Sciatic nerve (tissue), 2 donors: ENCODE data around the gene WASF3. TPM values are rescaled to one million over a fixed set of nuclear protein-coding genes. Genes with fewer than 3 reads are reported as not detected.
A peak's percentile ranks its signal among the peaks of the same experiment; 100 is the strongest.

Experiments
- ATAC-seq: fragments of 200-7000 bp; cut with Tn5 transposase; one replicate; pipeline ENCODE4 v1.9.1; 2020; ENCODE audit warnings: mild to moderate bottlenecking, moderate library complexity
- DNase-seq: peaks from one replicate; pipeline ENCODE4 v3.0.0-alpha.2; 2020; ENCODE audit warnings: low spot score
- intact Hi-C: fragments of 100-400 bp; cut with DNase I; formaldehyde crosslinking; loops from one replicate; pipeline ENCODE4 v1.14.2; 2022
- total RNA-seq: library from RNA; stranded (reverse); fragmentation: NEBNext Ultra II Directional; extraction: Animal tissue kit (Norgen Biotek cat#: 25700); gene quantifications from one replicate; pipeline ENCODE4 v1.2.1, GENCODE V29; 2021
- donor health status: DM: no; HTN: no; CAD: no.
- donor health status: DM: no; HTN: no; CAD: no.

The WASF3 gene
- total RNA-seq, 1 donor from 2014 or later, result 33.3 TPM

DNA sequence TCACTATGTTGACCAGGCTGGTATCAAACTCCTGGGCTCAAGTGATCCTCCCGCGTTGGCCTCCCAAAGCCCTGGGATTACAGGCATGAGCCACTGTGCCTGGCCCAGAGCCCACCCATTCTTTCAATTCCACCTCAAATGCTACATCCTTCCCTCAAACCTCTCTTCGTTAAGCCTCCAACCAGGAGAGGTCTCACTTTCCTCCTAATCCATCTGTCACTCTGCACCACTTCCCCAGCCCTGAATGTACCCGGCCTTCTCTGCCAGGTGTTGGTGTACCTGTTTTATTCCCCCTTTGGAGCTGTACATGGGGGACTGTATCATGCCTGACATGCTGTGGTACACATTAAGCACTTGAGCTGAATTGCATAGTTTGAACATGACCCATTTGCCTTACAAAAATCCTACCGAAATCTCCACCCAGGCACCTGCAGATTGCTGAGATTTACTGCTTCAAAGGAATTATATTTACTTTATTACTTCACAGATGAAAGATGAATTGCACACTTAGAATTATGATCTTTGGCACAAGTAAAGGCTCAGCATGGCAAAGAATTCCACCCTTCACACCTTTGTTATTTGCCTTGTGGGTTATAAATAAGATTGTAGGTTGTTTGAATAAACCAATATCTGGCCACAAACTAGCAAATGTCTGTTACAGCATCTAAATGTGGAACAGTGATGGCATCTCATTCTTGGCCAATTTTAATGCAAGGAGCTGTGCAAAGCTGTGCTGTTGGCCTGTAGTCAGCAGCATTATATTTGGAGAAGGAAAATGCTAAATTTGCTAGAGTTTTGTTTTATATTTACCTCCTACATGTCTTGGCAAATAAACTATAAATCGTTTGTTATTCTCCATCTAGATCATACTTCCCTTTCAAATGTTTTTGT lies 15.6 kb upstream of the WASF3 start:
- intact Hi-C loops, result no loop called here
- ATAC-seq (no peak), DNase-seq (no peak)

DNA sequence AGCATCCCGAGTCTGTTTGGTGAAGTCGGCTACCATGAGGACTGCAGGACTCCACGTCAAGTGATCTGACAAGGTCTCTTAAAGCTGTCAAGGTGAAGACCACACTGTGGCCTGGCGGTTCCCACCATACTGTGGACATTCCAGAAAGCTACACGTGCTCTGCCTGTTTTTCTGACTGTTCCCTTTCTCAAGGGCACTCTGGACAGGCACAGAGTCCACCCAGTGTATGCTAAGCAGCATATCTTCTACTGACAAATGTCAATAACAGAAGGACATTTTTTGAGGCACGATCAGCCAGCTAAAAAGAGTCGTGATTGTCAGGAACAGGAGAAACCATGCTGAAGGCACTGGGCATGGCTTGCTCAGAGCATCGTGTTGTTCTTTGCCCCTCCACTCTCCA lies 12.8 kb upstream of the WASF3 start:
- no peak for DNase-seq
- ATAC-seq, result no peak
- intact Hi-C loops, result no loop called here

- no peak for DNase-seq
- intact Hi-C loops, result no loop called here
- ATAC-seq, result no peak
These were observed 9.2 kb upstream of the WASF3 start for GRCh38 chr13:26548205-26548765.

DNA sequence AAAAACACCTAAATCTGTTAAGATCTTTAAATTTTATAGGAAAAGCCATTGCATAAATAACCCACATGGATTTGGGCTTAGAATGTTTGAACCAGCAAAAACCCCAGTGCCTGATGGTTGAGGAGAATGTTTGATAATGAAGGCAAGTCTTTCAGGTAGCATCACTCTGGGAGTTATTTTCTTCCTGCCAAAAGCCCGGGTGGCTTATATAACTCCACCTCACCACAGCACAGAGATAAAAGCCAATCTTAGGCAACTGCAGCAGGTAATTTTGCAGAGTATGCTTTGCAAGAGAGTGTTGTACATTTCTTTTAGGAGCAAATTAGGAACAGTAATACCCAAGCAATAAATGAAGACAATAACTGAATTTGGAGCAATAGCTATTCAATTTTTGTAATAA lies 7.8 kb upstream of the WASF3 start:
- DNase-seq (no peak), ATAC-seq (no peak)
- intact Hi-C loops, result no loop called here

- intact Hi-C loops, result no loop called here
- DNase-seq (no peak), ATAC-seq (no peak)
These were observed 6.1 kb upstream of the WASF3 start for GRCh38 chr13:26551255-26551860.

DNA sequence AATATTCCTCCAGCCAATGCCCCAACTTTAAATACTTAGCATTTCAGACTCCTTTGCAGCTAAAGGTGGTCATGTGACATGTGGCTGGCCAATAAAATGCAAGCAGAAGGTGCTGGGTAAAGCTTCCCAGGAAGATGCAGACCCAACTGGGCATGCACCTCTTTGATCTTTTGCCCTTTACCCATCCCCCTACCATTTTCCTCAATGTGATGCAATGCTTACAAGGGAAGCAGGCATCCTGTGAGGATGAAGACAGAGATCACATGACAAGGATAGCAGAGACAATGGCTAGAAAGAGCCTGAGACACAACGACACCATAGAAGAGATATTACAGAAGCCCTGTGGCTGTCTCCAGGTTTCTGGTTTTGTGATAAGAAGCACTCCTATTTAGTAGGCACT lies 2.1 kb upstream of the WASF3 start:
- DNase-seq, result no peak
- intact Hi-C loops, result no loop called here
- ATAC-seq, result no peak

DNA sequence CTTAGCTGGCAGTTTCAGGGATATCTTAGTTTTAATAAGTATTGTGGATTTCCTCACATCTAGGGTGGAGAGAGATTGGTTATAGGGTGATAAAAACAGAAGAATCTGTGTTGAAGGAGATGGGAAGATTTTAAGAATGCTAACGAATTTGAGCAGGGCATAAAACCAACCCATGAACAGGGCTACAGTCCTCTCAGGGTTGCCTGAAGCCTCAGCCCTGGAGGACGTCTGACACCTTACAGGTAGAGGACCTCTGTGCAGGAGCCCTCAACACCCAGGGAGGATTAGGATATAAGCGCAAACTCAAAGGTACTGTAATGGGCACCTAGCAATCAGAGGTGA lies 461 bp upstream of the WASF3 start:
- intact Hi-C loops, result no loop called here
- DNase-seq, result no peak
- ATAC-seq, result no peak

DNA sequence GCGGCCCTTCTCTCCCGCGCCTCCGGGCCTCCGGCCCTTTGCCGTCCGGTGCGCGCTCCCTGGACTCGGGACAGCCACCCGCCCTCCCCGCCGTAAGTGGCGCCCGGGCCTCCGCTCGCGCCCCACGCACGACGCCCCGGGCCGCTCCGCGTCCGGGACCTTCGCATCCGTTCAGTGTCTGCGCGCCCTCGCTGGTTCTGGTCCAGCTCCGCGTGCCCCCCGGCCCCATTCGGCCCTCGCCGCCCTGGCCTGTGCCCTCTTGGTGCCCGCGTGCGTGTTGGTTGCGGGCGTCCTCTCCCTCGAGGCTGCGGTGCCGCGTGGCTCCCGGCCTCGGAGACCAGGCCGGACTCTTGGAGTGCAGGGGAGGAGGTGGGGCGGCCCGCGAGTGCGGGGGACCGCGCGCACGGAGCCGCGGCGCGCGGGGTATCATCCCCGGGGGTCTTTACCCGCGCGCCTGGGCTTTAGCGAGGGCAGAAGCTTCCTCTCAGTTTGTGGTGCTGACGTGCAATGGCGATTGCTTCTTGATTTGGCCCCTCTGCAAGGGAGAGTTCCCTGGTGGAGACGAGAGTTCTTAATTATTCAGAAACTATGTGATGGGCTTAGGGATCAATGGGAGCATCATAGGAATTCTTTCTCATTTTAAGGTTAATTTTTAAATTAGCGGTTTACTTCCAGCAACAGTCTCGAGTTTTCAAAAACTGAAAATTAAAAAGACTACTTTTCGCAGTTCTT lies 757 bp downstream of the WASF3 start:
- ATAC-seq (no peak), DNase-seq (peak; percentile 59)
- intact Hi-C loops, result no loop called here

DNA sequence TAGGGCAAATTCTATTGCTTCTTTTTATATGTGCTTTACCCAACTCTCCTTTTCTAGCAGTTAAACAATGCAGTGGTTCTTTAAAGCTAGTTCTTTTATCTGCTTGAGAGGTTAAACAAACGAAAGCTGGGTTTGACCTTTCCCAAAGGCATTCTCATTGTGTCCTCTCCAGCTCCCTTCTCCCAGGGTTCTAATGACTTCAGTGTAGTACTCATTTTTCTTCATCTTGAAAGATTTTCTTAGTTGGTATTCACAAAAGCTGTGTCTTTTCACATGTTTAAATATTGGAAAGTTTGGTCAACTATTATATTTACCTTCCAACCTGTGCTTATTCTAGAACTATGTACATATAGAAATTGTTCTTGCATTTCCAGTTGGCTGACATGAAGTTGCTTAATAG lies 1.5 kb downstream of the WASF3 start:
- ATAC-seq, result no peak
- no peak for DNase-seq
- intact Hi-C loops, result no loop called here

- intact Hi-C loops, result no loop called here
- ATAC-seq, result no peak
- no peak for DNase-seq
These were observed 3.0 kb downstream of the WASF3 start for GRCh38 chr13:26560456-26560855.

DNA sequence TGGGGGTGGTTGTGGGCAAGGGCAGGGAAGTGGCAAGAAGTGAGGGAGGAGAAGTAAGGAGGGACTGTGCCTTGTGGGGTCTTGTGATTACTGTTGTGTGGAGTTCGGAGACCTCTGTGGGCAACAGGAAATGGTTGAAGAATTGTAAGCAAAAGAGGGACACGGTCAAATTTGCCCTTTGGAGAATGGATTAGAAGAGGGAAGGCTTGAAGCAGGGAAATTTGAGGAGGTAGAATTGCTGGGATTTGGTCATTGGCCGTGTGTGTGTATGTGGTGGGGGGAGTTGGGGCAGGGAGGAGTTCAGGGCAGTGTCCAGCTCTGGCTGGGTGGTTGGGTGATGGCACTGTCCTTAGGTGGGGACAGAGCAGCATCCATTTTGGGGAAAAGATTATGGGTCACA lies 3.6 kb downstream of the WASF3 start:
- ATAC-seq, result no peak
- intact Hi-C loops, result no loop called here

DNA sequence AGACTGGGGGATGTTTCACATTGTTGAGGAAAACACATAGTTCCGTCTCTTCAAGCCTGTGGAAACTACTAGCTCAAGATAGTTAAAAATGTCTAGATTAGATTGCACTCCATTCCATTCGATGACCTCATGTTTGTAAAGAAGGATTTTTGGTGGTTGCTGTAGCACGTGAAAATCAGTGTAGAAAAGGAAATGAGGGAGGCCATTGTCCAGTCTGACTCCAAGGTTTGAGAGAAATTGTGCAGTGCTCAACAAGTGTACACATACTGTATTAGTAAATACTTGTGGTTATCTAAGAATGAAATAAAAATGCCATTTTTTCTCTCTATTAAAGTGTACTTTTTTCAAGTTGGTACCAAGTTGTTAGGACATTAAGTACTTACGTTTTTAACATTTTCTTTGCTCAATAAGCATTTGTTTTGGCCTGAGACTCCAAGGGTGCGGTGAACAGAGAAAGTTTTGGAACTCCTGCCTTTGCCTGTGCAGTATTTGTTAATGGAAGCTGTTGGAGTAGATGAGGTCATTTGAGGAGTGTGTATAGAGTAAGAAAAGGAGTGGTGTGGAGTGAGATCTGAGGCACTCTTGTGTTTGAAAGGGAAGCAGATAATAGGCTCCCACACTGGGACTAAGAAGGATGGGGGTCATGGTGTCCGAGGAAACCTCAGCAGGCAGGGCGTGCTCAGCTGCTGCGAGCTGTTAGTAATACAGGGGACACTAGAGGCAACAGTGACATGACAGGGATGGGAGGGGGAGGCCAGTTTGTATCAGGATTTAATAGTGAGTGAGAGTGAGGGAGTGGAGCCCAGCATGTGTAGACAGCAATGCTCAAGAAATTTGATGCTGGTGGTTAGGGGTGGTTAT lies 4.4 kb downstream of the WASF3 start:
- ATAC-seq (peak; percentile 42), DNase-seq (no peak)
- intact Hi-C loops, result no loop called here

More for the DNA sequence above, 3.6 kb downstream of the WASF3 start:
- DNase-seq, result no peak

DNA sequence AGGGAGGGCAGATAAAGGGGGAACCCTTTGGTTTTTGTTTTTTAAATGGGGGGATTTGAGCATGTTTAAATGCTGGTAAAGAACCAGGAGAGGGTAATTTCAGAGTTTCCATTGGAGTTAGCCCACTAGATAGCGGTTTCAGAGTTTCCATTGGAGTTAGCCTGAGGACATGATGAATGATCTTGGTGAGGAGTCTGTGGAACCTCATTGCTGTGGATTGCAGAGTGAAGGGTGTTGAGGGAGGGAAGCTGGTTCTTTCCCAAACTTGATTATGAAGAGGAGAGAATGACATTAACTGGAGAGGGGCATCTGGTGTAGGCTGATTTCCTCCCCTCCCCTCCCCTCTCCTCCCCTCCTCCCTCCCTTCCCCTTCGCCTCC lies 5.0 kb downstream of the WASF3 start:
- no peak for ATAC-seq
- no peak for DNase-seq
- intact Hi-C loops, result no loop called here

DNA sequence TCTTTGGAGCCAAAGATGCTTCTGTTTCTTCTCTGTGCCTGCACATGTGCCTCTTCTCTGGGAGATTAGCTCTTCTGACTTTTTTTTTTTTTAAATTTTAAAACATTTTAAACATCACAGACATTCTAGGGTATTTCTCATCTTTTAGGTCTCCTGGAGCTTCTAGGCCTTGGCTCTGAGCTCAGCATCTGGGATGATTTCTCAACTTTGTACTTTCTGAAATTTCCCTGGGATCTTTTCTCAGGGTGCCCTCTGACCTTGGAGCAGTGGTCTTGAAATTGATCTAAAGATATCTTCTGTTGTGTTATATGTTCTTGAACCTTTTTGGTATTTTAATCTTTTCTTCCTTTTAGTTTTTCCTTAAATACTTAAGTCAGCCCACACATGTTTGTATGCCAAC lies 6.2 kb downstream of the WASF3 start:
- intact Hi-C loops, result no loop called here
- DNase-seq, result no peak
- peak; percentile 41 for ATAC-seq

DNA sequence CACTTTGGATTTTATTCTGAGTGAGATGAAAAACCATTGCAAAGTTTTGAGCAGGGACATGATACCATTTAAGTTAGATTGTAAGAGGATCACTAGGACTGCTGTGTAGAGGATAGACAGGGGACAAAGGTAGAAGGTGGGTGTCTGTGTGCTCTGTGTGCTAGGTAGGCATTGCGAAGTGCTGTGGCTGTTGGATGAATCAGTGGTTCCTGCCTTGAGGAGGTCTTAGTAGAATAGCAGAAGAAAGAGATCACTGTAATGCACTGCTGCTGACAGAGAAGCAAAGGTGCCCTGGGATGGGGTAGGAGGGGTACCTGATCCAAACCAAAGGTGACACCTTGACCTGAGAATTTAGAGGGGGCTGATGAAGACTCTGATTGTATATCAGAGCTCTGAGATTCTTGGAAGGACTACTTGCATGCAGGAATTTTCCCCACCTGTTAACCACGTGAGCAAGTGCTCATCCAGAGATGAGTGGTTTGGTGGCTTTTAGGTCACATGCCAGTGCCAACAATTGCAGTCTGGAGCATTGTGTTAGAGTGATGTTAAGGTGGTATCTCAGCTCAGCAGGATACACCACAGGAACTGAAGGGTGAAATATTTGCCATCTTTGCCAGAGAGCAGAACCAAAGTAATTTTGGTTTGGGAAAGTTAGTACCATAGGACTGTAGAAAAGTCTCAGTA lies 10.8 kb downstream of the WASF3 start:
- intact Hi-C loops, result no loop called here
- no peak for DNase-seq
- no peak for ATAC-seq

DNA sequence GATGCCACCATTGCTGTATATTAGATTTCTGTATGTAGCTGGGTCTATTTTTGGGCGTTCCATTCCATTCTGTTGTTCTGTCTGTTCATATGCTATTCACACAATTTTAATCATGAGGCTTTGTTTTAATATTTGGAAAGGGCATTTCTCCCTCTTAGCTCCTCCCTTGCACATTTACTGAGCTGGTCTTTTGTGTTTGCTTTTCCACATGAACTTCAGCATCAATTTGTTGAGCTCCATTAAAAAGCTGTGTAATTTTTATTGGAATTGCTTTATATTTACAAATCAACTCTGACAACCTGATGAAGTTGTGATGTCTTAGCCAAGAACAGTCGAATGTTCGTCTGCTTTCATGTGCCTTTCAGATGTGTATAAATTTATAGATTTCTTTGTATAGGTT lies 14.0 kb downstream of the WASF3 start:
- ATAC-seq, result no peak
- intact Hi-C loops, result no loop called here
- no peak for DNase-seq

GRCh38 chr13:26575244-26575643 lies 17.8 kb downstream of the WASF3 start:
- intact Hi-C loops, result no loop called here
- no peak for ATAC-seq

GRCh38 chr13:26579580-26579979 lies 22.1 kb downstream of the WASF3 start:
- no peak for ATAC-seq
- DNase-seq, result no peak
- intact Hi-C loops, result no loop called here

More at GRCh38 chr13:26575244-26575643, 17.8 kb downstream of the WASF3 start:
- DNase-seq, result no peak
